ENCODE measurements around the gene RAD54L. TPM values are rescaled to one million over a fixed set of nuclear protein-coding genes. Genes with fewer than 3 reads are reported as not detected.

RAD54L gene
- polyA plus RNA-seq, 1 donor = 6.6 TPM

DNA sequence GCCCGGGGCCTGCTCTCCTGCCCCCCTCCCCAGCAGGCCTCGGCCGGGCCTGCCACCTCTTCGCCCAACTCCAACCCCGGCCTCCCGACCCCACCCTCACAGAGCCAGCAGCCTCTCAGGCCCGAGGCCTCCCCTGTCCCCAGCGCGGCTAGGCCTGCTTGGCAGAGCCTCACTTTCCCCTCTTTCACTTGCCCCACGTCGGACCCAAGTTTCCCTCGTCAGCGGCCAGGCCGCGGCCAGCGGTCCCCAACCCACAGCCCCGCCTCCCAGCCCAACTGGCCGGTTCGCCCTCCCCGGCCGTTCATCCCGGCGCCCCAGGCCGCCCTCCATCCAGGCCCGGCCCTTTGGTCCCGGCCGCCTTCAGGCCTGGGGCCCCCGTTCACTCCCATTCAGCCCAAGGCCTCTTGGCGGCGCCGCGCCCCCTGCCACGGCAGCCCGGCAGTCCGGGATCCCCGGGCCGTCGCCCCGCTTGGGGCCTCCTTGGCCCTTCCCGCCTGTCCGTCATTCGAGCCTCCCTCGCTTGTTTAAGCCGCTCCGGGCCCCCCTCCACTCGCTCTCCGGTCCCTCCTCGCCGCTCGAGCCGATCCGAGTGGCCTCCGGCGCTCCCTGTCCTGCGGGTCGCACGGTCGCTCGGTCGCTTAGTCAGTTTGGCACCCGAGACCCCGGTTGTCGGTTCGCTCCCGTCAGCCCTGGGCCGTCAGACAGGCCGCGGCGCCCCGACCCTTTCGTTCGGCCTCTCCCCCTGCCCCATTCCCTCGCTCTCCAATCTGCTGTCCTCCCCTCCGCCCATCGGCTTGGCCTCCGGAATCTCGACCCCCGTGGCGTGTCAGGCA, 54.5 kb downstream of the RAD54L start:
- Histone ChIP-seq H3K4me3 (ENCODE audit: low read length) (peak overlapping the region; percentile 90), H3K36me3 (ENCODE audit: control insufficient read depth, insufficient read depth, low read length) (peaks cover 10% of the 10 kb centered on the region), H3K4me1 (ENCODE audit: control insufficient read depth, insufficient read depth, low read length) (peaks cover 18% of the 10 kb centered on the region), H3K9me3 (ENCODE audit: control insufficient read depth, low read depth, low read length) (no peaks in the 10 kb centered on the region), H3K27me3 (ENCODE audit: control insufficient read depth, insufficient read depth, low read length) (no peaks in the 10 kb centered on the region), H3K27ac (ENCODE audit: low read length) (peak overlapping the region; percentile 98)
- no CpG with 5 or more reads among the region's 79 CpGs for WGBS (ENCODE audit: insufficient coverage, low lambda C conversion rate)
- peak; percentile 47 to 85 for DNase-seq

DNA sequence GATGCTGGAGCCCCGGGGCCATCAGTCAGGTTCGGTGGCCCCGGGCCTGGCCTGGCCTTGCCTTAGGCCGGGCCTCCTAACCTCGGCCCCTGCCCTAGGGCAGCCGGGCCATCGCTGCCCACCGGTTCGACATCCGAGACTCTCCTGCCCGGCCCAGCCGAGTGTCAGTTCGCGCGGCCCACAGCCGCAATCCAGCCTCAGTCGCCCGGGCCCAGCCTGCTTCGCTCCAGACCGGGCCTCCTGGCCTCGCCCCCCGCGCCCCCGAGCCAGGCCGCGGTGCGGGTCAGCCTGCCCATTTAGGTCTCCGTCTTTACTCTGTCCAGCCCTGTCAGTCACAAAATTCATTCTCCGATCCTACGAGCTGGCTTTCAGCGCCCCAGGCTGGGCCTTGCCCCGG, 55.1 kb downstream of the RAD54L start:
- no peaks in the 10 kb centered on the region for H3K27me3 ChIP-seq (ENCODE audit: control insufficient read depth, insufficient read depth, low read length)
- peak in 1 of 2 donors; percentile 79 for DNase-seq
- H3K9me3 ChIP-seq (ENCODE audit: control insufficient read depth, low read depth, low read length) = no peaks in the 10 kb centered on the region
- WGBS (ENCODE audit: insufficient coverage, low lambda C conversion rate) = no CpG with 5 or more reads among the region's 32 CpGs
- H3K27ac ChIP-seq (ENCODE audit: low read length) = peak overlapping the region; percentile 98
- peaks cover 8% of the 10 kb centered on the region for H3K36me3 ChIP-seq (ENCODE audit: control insufficient read depth, insufficient read depth, low read length)
- peaks cover 18% of the 10 kb centered on the region for H3K4me1 ChIP-seq (ENCODE audit: control insufficient read depth, insufficient read depth, low read length)
- peak overlapping the region; percentile 90 for H3K4me3 ChIP-seq (ENCODE audit: low read length)

DNA sequence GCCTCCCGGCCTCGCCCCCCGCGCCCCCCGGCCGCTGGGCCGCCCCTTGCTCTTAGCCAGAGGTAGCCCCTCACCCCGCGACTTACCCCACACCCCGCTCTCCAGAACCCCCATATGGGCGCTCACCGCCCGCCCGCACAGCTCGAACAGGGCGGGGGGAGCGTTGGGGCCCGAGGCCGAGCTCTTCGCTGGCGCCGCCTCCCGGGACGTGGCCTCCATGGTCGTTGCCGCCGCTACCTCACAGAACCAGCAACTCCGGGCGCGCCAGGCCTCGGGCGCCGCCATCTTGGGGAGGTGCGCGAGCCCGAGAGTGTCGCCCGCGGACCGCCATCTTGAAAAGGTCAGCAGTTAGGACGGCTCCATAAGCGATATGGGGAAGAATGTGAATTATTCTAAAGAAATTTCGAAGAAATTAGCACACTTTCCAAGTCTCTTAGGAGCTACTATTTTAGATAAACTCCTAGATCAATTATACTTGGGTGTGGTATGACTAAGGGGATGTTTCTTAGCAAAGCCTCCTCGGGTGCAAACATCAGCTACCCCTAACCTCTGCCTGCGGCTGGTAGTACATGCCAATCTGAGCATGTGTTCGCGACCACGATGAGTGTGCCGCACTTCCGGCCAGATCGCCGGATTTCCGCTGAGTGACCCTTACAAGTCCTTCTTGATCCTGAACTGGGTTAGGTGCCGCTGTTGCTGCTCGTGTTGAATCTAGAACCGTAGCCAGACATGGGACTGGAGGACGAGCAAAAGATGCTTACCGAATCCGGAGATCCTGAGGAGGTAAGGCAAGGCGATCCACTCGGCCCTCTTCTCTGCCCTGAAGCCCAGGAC, 55.7 kb downstream of the RAD54L start, which contains the start of the genes LRRC41 and UQCRH:
Gene LRRC41 (minus strand): TSS at position 579 of the 834 bp plus-strand sequence. CDS start 294 bp downstream, at position 285.
Gene UQCRH (plus strand): TSS at position 661 of the 834 bp plus-strand sequence. CDS start 69 bp downstream, at position 730.
- WGBS (ENCODE audit: insufficient coverage, low lambda C conversion rate) = no CpG with 5 or more reads among the region's 61 CpGs
- H3K36me3 ChIP-seq (ENCODE audit: control insufficient read depth, insufficient read depth, low read length) = peaks cover 4% of the 10 kb centered on the region
- DNase-seq = peak; percentile 96 to 97
- H3K9me3 ChIP-seq (ENCODE audit: control insufficient read depth, low read depth, low read length) = no peaks in the 10 kb centered on the region
- H3K27ac ChIP-seq (ENCODE audit: low read length) = peak within 1 kb of the TSS; percentile 98
- H3K4me3 ChIP-seq (ENCODE audit: low read length) = peak within 1 kb of the TSS; percentile 90
- H3K4me1 ChIP-seq (ENCODE audit: control insufficient read depth, insufficient read depth, low read length) = peaks cover 18% of the 10 kb centered on the region
- H3K27me3 ChIP-seq (ENCODE audit: control insufficient read depth, insufficient read depth, low read length) = no peaks in the 10 kb centered on the region

DNA sequence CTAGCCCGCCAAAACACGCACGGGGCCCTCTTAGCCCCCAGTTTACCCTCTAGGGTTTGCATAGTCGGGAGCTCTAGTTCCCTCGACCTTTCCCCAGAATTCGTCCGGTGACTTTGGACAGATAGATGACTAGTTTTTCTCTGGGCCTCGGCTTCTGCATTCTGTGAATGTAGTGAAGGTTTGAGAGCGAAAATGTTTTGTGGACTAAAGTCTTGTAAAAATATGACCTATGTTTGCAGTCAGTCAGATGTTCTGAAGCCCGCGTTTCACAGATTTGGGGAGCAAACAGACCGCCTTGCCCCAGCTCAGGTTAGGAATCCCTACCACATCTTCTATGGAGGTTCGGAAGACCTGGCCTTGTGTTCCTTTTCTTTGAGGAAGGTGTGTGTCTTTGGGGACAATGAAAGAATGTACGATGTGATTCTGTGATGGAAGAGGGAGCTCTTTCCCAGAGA, 56.3 kb downstream of the RAD54L start:
- no peaks in the 10 kb centered on the region for H3K27me3 ChIP-seq (ENCODE audit: control insufficient read depth, insufficient read depth, low read length)
- H3K4me3 ChIP-seq (ENCODE audit: low read length) = peak overlapping the region; percentile 90
- H3K9me3 ChIP-seq (ENCODE audit: control insufficient read depth, low read depth, low read length) = no peaks in the 10 kb centered on the region
- DNase-seq = no peak
- peaks cover 18% of the 10 kb centered on the region for H3K4me1 ChIP-seq (ENCODE audit: control insufficient read depth, insufficient read depth, low read length)
- peak overlapping the region; percentile 98 for H3K27ac ChIP-seq (ENCODE audit: low read length)
- WGBS (ENCODE audit: insufficient coverage, low lambda C conversion rate) = no CpG with 5 or more reads among the region's 14 CpGs
- peaks cover 8% of the 10 kb centered on the region for H3K36me3 ChIP-seq (ENCODE audit: control insufficient read depth, insufficient read depth, low read length)

DNA sequence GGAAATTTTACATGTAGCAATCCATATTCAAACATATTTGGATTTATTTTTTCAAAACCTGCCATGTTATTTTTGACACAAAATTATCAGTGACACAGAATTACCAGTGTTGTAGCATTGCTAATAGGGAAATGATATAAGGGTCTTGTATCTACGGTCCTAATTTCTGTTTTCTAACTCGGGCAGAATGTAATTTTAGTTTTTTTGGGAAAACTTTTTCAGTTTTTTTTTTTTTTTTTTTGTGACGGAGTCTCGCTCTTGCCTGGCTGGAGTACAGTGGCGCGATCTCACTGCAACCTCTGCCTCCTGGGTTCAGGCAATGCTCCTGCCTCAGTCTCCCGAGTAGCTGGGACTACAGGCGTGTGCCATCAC, 58.6 kb downstream of the RAD54L start:
- Histone ChIP-seq H3K36me3 (ENCODE audit: control insufficient read depth, insufficient read depth, low read length) (peaks cover 25% of the 10 kb centered on the region), H3K4me1 (ENCODE audit: control insufficient read depth, insufficient read depth, low read length) (peaks cover 8% of the 10 kb centered on the region), H3K4me3 (ENCODE audit: low read length) (no peak overlapping the region), H3K27me3 (ENCODE audit: control insufficient read depth, insufficient read depth, low read length) (no peaks in the 10 kb centered on the region), H3K9me3 (ENCODE audit: control insufficient read depth, low read depth, low read length) (no peaks in the 10 kb centered on the region), H3K27ac (ENCODE audit: low read length) (no peak overlapping the region)
- WGBS (ENCODE audit: insufficient coverage, low lambda C conversion rate) = 94% methylated on average over 2 of the region's 8 CpGs
- DNase-seq = no peak

DNA sequence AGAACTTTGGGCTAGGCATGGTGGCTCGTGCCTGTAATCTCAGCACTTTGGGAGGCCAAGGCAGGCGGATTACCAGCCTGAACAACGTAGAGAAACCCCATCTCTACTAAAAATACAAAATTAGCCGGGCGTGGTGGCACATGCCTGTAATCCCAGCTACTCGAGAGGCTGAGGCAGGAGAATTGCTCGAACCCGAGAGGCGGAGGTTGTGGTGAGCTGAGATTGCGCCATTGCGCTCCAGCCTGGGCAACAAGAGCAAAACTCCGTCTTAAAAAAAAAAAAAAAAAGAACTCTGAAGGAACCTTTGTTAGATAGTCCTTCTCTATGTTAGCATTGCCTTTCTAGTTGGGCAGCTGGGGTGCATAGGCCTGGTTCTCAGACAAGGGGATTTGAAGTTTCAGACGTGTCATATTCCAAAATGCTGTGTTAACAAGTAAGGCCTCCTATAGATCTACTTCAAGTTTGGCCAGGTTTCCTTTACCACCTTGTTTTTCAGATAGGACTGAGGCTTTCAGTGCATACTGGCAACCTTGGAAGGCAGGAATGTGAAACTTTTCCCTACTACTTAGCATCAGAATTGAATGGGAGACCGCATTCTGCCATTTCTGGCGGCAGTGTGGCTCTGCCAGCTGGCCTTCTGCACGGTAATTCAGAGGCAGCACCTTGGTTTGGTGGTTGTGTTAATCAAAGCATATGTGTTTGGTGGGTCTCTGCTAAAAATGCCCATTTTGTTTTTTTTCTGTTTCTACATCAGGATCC, 62.0 kb downstream of the RAD54L start:
- H3K4me1 ChIP-seq (ENCODE audit: control insufficient read depth, insufficient read depth, low read length) = peaks cover 4% of the 10 kb centered on the region
- no CpG with 5 or more reads among the region's 16 CpGs for WGBS (ENCODE audit: insufficient coverage, low lambda C conversion rate)
- peaks cover 55% of the 10 kb centered on the region for H3K36me3 ChIP-seq (ENCODE audit: control insufficient read depth, insufficient read depth, low read length)
- H3K4me3 ChIP-seq (ENCODE audit: low read length) = no peak overlapping the region
- H3K27me3 ChIP-seq (ENCODE audit: control insufficient read depth, insufficient read depth, low read length) = no peaks in the 10 kb centered on the region
- no peaks in the 10 kb centered on the region for H3K9me3 ChIP-seq (ENCODE audit: control insufficient read depth, low read depth, low read length)
- H3K27ac ChIP-seq (ENCODE audit: low read length) = no peak overlapping the region
- DNase-seq = no peak

DNA sequence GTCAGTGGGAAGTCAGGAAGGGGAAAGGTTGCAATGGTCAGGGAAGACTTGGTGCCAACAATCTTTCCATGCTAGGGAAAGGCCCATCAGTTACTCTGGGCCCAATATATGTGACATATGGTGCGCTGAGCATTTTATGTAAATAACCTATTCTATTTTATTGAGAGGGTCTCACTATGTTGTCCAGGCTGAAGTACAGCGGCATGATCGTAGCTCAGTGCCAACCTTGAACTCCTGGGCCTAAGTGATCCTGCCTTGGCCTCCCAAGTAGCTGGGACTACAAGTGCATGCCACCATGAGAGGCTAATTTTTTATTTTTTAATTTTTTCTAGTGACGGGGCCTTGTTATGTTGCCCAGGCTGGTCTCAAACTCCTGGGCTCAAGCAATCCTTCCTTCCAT, 62.8 kb downstream of the RAD54L start:
- Histone ChIP-seq H3K4me3 (ENCODE audit: low read length) (no peak overlapping the region), H3K27me3 (ENCODE audit: control insufficient read depth, insufficient read depth, low read length) (no peaks in the 10 kb centered on the region), H3K4me1 (ENCODE audit: control insufficient read depth, insufficient read depth, low read length) (no peaks in the 10 kb centered on the region), H3K36me3 (ENCODE audit: control insufficient read depth, insufficient read depth, low read length) (peaks cover 60% of the 10 kb centered on the region), H3K9me3 (ENCODE audit: control insufficient read depth, low read depth, low read length) (no peaks in the 10 kb centered on the region), H3K27ac (ENCODE audit: low read length) (no peak overlapping the region)
- 100% methylated on average over 1 of the region's 4 CpGs for WGBS (ENCODE audit: insufficient coverage, low lambda C conversion rate)
- no peak for DNase-seq

DNA sequence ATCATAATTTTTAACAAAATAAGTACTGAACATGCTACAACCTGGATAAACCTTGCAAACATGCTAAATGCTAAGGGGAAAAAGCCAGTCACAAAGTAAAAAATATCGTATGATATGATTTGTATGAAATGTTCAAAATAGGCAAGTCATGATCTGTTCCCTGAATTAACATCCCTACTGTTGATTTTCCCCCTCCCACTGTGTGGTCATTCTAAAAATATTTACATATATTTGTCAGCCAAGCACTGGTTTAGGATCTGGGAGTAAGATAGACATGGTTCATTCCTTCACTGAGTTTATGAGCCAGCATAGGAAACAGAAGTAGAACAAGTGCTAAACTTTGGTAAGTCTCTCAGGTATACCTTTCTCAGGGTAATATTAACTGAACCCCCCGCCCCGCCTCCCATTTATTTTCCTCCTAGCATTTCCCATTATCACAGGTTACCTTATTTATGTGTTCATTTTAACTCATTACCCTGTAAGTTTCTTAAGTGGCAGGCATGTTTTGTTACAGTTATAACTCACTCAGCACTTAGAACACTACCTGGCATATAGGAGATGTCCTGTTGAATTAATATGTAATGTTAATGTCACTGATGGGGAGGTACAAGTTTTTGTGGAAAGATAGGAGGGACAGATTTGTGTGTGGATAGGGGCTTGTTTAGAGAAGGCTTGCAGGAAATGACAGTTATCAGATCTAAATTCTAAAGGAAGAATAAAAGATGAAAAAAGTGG, 68.3 kb downstream of the RAD54L start:
- Histone ChIP-seq H3K9me3 (ENCODE audit: control insufficient read depth, low read depth, low read length) (no peaks in the 10 kb centered on the region), H3K4me3 (ENCODE audit: low read length) (no peak overlapping the region), H3K36me3 (ENCODE audit: control insufficient read depth, insufficient read depth, low read length) (peaks cover 56% of the 10 kb centered on the region), H3K4me1 (ENCODE audit: control insufficient read depth, insufficient read depth, low read length) (no peaks in the 10 kb centered on the region), H3K27me3 (ENCODE audit: control insufficient read depth, insufficient read depth, low read length) (no peaks in the 10 kb centered on the region), H3K27ac (ENCODE audit: low read length) (no peak overlapping the region)
- DNase-seq = no peak
- no CpG with 5 or more reads among the region's 3 CpGs for WGBS (ENCODE audit: insufficient coverage, low lambda C conversion rate)

DNA sequence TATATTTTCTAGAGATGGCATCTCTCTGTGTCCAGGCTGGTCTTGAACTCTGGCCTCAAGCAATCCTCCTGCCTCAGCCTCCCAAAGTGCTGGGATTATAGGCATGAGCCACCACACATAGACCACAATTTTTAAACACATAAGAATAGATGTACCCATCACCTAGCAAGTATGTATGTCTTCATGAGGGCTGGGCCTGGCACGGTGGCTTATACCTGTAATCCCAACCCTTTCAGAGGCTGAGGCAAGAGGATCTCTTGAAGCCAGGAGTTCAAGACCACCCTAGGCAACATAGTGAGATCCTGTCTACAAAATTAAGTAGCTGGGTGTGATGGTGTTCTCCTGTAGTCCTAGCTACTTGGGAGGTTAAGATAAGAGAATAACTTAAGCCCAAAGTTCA, 69.8 kb downstream of the RAD54L start:
- Histone ChIP-seq H3K4me1 (ENCODE audit: control insufficient read depth, insufficient read depth, low read length) (no peaks in the 10 kb centered on the region), H3K36me3 (ENCODE audit: control insufficient read depth, insufficient read depth, low read length) (peaks cover 43% of the 10 kb centered on the region), H3K27ac (ENCODE audit: low read length) (no peak overlapping the region), H3K27me3 (ENCODE audit: control insufficient read depth, insufficient read depth, low read length) (no peaks in the 10 kb centered on the region), H3K9me3 (ENCODE audit: control insufficient read depth, low read depth, low read length) (no peaks in the 10 kb centered on the region), H3K4me3 (ENCODE audit: low read length) (no peak overlapping the region)
- no CpG with 5 or more reads among the region's 1 CpG for WGBS (ENCODE audit: insufficient coverage, low lambda C conversion rate)
- DNase-seq = no peak

Data from large intestine (tissue), 3 donors.